GM12873 (cell line): Measurements from ENCODE around the gene STK24.

Experiments used
- TF ChIP-seq, protein P1 (sequence below): IDR thresholded peaks from 2 replicates; pipeline ENCODE4 v1.5.1; 2012; ENCODE audit warnings: low read depth, mild to moderate bottlenecking, moderate library complexity, low read length, control low read depth; ENCODE audit not compliant: insufficient read depth; ENCODE audit errors: missing control alignments

The STK24 gene

DNA sequence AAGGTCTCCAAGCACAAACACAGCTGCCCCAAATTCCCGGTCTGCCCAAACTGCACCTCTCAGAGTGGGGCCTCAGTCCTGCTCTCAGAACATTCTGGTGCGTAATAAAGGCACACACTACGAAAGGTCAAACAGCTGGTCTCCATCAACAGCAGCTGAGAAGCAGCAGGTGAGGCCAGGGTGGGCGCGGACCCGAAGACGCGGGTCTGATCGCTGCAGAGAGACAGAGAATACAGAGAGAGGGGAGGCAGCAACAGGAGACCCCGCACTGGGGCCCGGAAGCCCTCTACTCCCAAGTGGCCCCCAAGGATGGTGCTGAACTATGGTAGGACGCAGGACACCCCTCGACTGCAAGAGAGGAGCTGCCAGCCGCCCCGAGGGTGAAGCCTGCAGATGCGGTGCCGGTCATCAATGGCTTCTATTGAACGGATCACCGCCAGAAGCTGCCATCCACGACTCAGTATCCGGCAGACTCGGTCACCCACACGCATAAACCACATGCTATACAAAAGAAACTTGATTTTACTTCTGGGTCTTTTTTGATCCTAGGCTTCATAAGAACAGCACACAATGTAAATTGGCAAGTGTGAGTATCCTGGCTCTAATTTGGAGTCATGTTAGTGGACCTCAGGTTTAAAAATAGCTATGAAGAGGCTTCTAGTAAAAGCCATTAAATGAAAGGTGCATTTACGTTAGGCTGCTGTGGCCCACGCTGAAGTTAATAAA is 33.4 kb downstream of the STK24 start:
- TF ChIP-seq, protein P1, sequence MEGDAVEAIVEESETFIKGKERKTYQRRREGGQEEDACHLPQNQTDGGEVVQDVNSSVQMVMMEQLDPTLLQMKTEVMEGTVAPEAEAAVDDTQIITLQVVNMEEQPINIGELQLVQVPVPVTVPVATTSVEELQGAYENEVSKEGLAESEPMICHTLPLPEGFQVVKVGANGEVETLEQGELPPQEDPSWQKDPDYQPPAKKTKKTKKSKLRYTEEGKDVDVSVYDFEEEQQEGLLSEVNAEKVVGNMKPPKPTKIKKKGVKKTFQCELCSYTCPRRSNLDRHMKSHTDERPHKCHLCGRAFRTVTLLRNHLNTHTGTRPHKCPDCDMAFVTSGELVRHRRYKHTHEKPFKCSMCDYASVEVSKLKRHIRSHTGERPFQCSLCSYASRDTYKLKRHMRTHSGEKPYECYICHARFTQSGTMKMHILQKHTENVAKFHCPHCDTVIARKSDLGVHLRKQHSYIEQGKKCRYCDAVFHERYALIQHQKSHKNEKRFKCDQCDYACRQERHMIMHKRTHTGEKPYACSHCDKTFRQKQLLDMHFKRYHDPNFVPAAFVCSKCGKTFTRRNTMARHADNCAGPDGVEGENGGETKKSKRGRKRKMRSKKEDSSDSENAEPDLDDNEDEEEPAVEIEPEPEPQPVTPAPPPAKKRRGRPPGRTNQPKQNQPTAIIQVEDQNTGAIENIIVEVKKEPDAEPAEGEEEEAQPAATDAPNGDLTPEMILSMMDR: no peak

- TF ChIP-seq, protein P1: no peak
Observed at GRCh38 chr13:98542568-98543377, 34.1 kb downstream of the STK24 start.

- TF ChIP-seq, protein P1: no peak
Observed at GRCh38 chr13:98541701-98542203, 35.2 kb downstream of the STK24 start.

GRCh38 chr13:98541191-98541590 is 35.7 kb downstream of the STK24 start:
- TF ChIP-seq, protein P1: no peak

- TF ChIP-seq, protein P1: no peak
Observed at GRCh38 chr13:98540476-98540875, 36.4 kb downstream of the STK24 start.

- TF ChIP-seq, protein P1: no peak
Observed at GRCh38 chr13:98539666-98540065, 37.2 kb downstream of the STK24 start.

DNA sequence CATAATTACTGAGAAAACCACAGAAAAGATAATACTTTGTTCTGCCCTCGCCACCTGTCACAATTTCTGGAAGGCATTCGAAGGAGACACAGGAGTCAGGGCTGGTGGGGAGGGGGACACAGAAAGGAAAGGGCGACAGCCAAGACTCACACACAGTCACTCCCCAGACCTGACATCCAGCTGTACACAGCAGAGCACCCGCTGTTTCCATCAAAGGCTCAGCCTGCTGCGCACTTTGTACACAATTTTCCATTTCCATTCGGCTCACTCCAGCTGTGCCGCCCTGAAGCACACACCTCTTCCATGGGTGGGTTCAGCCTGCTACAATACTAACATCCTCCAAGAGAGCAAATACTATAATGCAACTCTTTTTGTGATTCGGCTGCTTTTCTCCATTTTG is 38.0 kb downstream of the STK24 start:
- TF ChIP-seq, protein P1: no peak
